Neural crest cell (in vitro differentiated cells): Measurements from ENCODE around the gene SCAI. TPM values are rescaled to one million over a fixed set of nuclear protein-coding genes. Genes with fewer than 3 reads are reported as not detected.
"Not testable (repeated sequence)": the region's sequence is repeated elsewhere in the genome, so short reads cannot be mapped to it uniquely, and the experiment has no call there.

Source experiments
- DNase-seq: peaks from one replicate; pipeline ENCODE4 v3.0.0; 2021; ENCODE audit warnings: low read depth, mixed read lengths, low spot score
- H3K27ac Mint-ChIP-seq: one replicate; pipeline ENCODE4 v1.8.0; 2021; ENCODE audit warnings: mild to moderate bottlenecking, mixed read lengths; ENCODE audit not compliant: unreplicated experiment
- H3K27me3 Mint-ChIP-seq: 2 replicates; pipeline ENCODE4 v1.8.0; 2021; ENCODE audit warnings: low read depth, mild to moderate bottlenecking, mixed read lengths
- H3K36me3 Mint-ChIP-seq: 2 replicates; pipeline ENCODE4 v1.8.0; 2021; ENCODE audit warnings: low read depth, mild to moderate bottlenecking, mixed read lengths
- H3K4me1 Mint-ChIP-seq: 2 replicates; pipeline ENCODE4 v1.8.0; 2021; ENCODE audit warnings: mixed read lengths
- H3K4me3 Mint-ChIP-seq: one replicate; pipeline ENCODE4 v1.8.0; 2021; ENCODE audit warnings: mild to moderate bottlenecking, mixed read lengths
- H3K9me3 Mint-ChIP-seq: 2 replicates; pipeline ENCODE4 v1.8.0; 2021; ENCODE audit warnings: mixed read lengths
- CTCF ChIP-seq: fragments of 200-600 bp; sonication (generic); conservative IDR thresholded peaks from 2 replicates; pipeline ENCODE4 v1.5.0; 2021; ENCODE audit warnings: antibody characterized with exemption, mild to moderate bottlenecking
- total RNA-seq: library from RNA; stranded (reverse); gene quantifications from 2 replicates; pipeline ENCODE4 v1.2.1, GENCODE V29; 2021

SCAI gene
- total RNA-seq, 1 donor from 2014 or later, result 13.1 TPM

GRCh38 chr9:125172031-125172755 is 28.9 kb upstream of the SCAI start:
- Mint-ChIP-seq H3K27ac (no peak overlapping the region), H3K9me3 (no peaks in the 10 kb centered on the region)

DNA sequence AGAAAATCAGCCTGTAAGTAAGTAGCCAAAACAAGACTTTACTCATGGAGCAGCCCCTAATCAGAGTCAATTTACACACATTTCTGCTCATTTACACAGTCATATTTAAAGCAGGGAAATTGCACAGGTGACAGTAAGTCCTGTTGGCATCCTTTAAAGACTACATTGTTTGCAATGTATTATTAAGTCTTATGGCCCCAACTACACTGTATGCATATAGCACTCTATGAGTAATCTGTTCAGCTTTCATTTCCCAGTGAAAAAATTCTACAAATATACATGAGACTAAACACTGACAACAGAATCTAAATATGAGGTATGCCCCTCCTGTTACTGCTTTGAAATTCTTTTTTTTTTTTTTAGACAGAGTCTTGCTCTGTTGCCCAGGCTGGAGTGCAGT is 26.6 kb upstream of the SCAI start:
- Mint-ChIP-seq H3K4me1 (no peaks in the 10 kb centered on the region), H3K27me3 (no peaks in the 10 kb centered on the region), H3K4me3 (no peak overlapping the region), H3K27ac (no peak overlapping the region), H3K9me3 (no peaks in the 10 kb centered on the region), H3K36me3 (peaks cover 5% of the 10 kb centered on the region)
- no peak for TF ChIP-seq CTCF
- no peak for DNase-seq

More at GRCh38 chr9:125172031-125172755, 28.9 kb upstream of the SCAI start:
- peaks cover 5% of the 10 kb centered on the region for H3K36me3 Mint-ChIP-seq
- H3K4me1 Mint-ChIP-seq, result peaks cover 4% of the 10 kb centered on the region
- H3K27me3 Mint-ChIP-seq, result no peaks in the 10 kb centered on the region
- no peak for DNase-seq
- no peak overlapping the region for H3K4me3 Mint-ChIP-seq
- TF ChIP-seq CTCF, result no peak

- TF ChIP-seq CTCF, result no peak
- no peak for DNase-seq
- Mint-ChIP-seq H3K36me3 (peaks cover 5% of the 10 kb centered on the region), H3K4me1 (no peaks in the 10 kb centered on the region), H3K9me3 (no peaks in the 10 kb centered on the region), H3K27me3 (no peaks in the 10 kb centered on the region), H3K4me3 (no peak overlapping the region), H3K27ac (no peak overlapping the region)
Measured at GRCh38 chr9:125166762-125167161, 23.4 kb upstream of the SCAI start.

DNA sequence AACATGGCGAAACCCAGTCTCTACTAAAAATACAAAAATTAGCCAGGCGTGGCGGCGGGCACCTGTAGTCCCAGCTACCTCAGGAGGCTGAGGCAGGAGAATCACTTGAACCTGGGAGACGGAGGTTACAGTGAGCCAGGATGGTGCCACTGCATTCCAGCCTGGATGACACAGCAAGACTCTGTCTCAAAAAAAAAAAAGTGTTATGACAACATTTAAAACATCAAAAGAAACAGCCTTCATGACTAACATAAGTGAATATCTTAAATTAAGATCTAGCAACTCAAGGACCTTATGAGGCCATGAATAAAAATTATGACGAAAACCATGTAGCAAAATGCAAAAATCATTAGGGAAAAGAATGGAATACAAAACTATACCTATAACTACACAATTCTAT is 19.6 kb upstream of the SCAI start:
- H3K27ac Mint-ChIP-seq, H3K36me3 Mint-ChIP-seq, DNase-seq, H3K4me1 Mint-ChIP-seq, H3K27me3 Mint-ChIP-seq, H3K9me3 Mint-ChIP-seq, H3K4me3 Mint-ChIP-seq: not testable (repeated sequence)

- Mint-ChIP-seq H3K27ac (peak overlapping the region; percentile 94), H3K4me3 (no peak overlapping the region), H3K27me3 (no peaks in the 10 kb centered on the region), H3K36me3 (no peaks in the 10 kb centered on the region), H3K9me3 (no peaks in the 10 kb centered on the region), H3K4me1 (no peaks in the 10 kb centered on the region)
- TF ChIP-seq CTCF, result no peak
- DNase-seq, result no peak
Measured at GRCh38 chr9:125161284-125161918, 18.1 kb upstream of the SCAI start.

GRCh38 chr9:125160750-125161149 is 17.4 kb upstream of the SCAI start:
- H3K4me1 Mint-ChIP-seq, result no peaks in the 10 kb centered on the region
- no peak for TF ChIP-seq CTCF
- H3K27ac Mint-ChIP-seq, result no peak overlapping the region
- H3K36me3 Mint-ChIP-seq, result no peaks in the 10 kb centered on the region
- H3K9me3 Mint-ChIP-seq, result no peaks in the 10 kb centered on the region
- H3K27me3 Mint-ChIP-seq, result no peaks in the 10 kb centered on the region
- H3K4me3 Mint-ChIP-seq, result no peak overlapping the region
- no peak for DNase-seq
